Measurements from ENCODE around the gene RAD51B. TPM values are rescaled to one million over a fixed set of nuclear protein-coding genes. Genes with fewer than 3 reads are reported as not detected.

RAD51B gene
- total RNA-seq, 1 experiment from 2014 or later, result 8.5 TPM

DNA sequence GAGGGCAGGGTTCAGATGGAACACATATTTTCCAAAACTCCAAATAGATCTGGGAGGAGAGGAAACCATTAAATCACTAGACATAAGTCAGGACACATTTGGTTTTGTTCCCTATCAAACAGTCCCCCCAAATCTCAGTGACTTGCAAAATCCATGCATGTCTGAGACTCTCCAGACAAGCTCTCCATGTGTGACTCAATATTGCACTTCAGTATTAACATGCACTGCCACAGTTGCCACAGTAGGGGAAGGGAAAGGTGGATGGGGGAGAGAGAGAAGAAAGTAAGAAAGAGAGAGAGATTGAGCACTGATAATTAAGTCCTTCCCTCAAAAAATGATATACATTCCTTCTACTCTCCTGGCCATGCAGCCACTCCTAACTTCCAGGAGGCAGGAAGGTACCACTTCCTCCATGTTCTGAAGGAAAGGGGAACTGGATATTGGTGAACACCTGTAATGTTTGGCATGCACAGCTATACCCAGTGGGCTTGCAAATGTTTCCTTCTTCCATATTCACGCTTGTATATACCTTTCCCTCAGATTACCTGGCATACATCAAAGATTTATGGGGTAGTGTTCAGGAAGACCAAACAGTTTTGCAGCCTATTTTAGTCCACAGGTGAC lies 663.3 kb downstream of the RAD51B start:
- in situ Hi-C loops (cut with HindIII; ENCODE audit: low pct_unique_long_range_greater_than_20kb, low sequenced_read_pairs), result no loop called here
- Histone ChIP-seq H3K4me1 (ENCODE audit: control insufficient read depth, insufficient read depth, low read length) (no peaks in the 10 kb centered on the region), H3K27ac (ENCODE audit: low read length) (no peak overlapping the region), H3K36me3 (ENCODE audit: control insufficient read depth, insufficient read depth, low read length) (no peaks in the 10 kb centered on the region), H3K9me3 (ENCODE audit: control insufficient read depth, insufficient read depth, low read depth, low read length) (no peaks in the 10 kb centered on the region), H3K4me3 (ENCODE audit: low read depth in 2 of 2, low read length in 2 of 2) (no peak overlapping the region), H3K27me3 (ENCODE audit: control insufficient read depth, insufficient read depth, low read length) (no peaks in the 10 kb centered on the region)
- ChIA-PET POLR2A (no interaction called here), CTCF (no interaction called here)
- DNase-seq (ENCODE audit: low read depth, low spot score) (no peak), ATAC-seq (no peak)
- TF ChIP-seq, protein P1, sequence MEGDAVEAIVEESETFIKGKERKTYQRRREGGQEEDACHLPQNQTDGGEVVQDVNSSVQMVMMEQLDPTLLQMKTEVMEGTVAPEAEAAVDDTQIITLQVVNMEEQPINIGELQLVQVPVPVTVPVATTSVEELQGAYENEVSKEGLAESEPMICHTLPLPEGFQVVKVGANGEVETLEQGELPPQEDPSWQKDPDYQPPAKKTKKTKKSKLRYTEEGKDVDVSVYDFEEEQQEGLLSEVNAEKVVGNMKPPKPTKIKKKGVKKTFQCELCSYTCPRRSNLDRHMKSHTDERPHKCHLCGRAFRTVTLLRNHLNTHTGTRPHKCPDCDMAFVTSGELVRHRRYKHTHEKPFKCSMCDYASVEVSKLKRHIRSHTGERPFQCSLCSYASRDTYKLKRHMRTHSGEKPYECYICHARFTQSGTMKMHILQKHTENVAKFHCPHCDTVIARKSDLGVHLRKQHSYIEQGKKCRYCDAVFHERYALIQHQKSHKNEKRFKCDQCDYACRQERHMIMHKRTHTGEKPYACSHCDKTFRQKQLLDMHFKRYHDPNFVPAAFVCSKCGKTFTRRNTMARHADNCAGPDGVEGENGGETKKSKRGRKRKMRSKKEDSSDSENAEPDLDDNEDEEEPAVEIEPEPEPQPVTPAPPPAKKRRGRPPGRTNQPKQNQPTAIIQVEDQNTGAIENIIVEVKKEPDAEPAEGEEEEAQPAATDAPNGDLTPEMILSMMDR (IDR thresholded peaks at IDR 0.05), result no peak
- TF ChIP-seq POLR2AphosphoS5 (IDR thresholded peaks at IDR 0.05; ENCODE audit: low read depth, low read length) (no peak), SIN3A (IDR thresholded peaks at IDR 0.05; ENCODE audit: borderline replicate concordance, insufficient read depth, low read depth, low read length) (no peak), TCF7L2 (IDR thresholded peaks at IDR 0.05; ENCODE audit: low read depth, low read length) (no peak)
- TF ChIP-seq, protein P2, sequence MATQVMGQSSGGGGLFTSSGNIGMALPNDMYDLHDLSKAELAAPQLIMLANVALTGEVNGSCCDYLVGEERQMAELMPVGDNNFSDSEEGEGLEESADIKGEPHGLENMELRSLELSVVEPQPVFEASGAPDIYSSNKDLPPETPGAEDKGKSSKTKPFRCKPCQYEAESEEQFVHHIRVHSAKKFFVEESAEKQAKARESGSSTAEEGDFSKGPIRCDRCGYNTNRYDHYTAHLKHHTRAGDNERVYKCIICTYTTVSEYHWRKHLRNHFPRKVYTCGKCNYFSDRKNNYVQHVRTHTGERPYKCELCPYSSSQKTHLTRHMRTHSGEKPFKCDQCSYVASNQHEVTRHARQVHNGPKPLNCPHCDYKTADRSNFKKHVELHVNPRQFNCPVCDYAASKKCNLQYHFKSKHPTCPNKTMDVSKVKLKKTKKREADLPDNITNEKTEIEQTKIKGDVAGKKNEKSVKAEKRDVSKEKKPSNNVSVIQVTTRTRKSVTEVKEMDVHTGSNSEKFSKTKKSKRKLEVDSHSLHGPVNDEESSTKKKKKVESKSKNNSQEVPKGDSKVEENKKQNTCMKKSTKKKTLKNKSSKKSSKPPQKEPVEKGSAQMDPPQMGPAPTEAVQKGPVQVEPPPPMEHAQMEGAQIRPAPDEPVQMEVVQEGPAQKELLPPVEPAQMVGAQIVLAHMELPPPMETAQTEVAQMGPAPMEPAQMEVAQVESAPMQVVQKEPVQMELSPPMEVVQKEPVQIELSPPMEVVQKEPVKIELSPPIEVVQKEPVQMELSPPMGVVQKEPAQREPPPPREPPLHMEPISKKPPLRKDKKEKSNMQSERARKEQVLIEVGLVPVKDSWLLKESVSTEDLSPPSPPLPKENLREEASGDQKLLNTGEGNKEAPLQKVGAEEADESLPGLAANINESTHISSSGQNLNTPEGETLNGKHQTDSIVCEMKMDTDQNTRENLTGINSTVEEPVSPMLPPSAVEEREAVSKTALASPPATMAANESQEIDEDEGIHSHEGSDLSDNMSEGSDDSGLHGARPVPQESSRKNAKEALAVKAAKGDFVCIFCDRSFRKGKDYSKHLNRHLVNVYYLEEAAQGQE (IDR thresholded peaks at IDR 0.05; ENCODE audit: insufficient read depth in 1 of 2, low read depth in 2 of 2, low read length in 1 of 2), result no peak
- intact Hi-C loops (cut with micrococcal nuclease; ENCODE audit: unreplicated experiment), result no loop called here
- no TSS peak for BruUV-seq (replicated peaks)

DNA sequence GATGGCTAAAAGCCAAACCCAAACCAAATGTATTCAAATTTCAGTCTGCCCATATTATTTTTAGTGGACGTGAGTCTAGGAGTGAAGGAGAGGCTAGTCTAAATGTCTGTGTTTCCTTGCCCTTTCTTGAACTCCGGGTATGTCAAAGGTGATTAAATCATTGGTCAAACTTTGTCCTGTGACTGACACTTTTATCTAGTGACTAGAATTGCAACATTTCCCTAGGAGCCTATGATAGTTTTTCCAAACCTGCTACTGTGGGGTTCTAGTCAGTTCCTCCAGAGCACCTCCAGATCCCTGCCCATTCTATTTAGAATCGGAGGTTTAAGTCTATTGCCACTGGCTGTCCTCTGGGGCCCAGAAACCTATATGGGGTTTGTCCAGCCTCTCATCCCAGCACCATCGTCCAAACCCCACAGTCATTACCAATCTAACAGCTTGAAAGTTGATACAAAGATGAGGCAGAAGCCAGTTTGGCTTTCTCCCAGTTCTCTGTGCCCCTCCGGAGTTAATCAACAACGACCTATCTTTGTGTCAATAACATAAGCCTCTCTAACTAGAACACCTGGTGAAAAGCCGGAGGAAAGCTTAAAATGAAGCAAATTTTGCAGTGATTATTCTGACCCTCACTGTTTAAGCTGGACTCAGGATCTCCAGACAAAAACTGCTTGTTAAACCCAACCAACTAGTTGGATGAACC lies 666.6 kb downstream of the RAD51B start:
- Histone ChIP-seq H3K36me3 (ENCODE audit: control insufficient read depth, insufficient read depth, low read length) (no peaks in the 10 kb centered on the region), H3K9me3 (ENCODE audit: control insufficient read depth, insufficient read depth, low read depth, low read length) (no peaks in the 10 kb centered on the region), H3K4me3 (ENCODE audit: low read depth in 2 of 2, low read length in 2 of 2) (no peak overlapping the region), H3K27ac (ENCODE audit: low read length) (no peak overlapping the region), H3K27me3 (ENCODE audit: control insufficient read depth, insufficient read depth, low read length) (no peaks in the 10 kb centered on the region), H3K4me1 (ENCODE audit: control insufficient read depth, insufficient read depth, low read length) (no peaks in the 10 kb centered on the region)
- POLR2A ChIA-PET, result no interaction called here
- CTCF ChIA-PET, result no interaction called here
- no TSS peak for BruUV-seq (replicated peaks)
- intact Hi-C loops (cut with micrococcal nuclease; ENCODE audit: unreplicated experiment) (no loop called here), in situ Hi-C loops (cut with HindIII; ENCODE audit: low pct_unique_long_range_greater_than_20kb, low sequenced_read_pairs) (no loop called here)
- no peak for DNase-seq (ENCODE audit: low read depth, low spot score)
- no peak for ATAC-seq
- no peak for TF ChIP-seq TCF7L2 (IDR thresholded peaks at IDR 0.05; ENCODE audit: low read depth, low read length)
- TF ChIP-seq, protein P1 (IDR thresholded peaks at IDR 0.05), result no peak
- TF ChIP-seq, protein P2 (IDR thresholded peaks at IDR 0.05; ENCODE audit: insufficient read depth in 1 of 2, low read depth in 2 of 2, low read length in 1 of 2), result no peak
- TF ChIP-seq SIN3A (IDR thresholded peaks at IDR 0.05; ENCODE audit: borderline replicate concordance, insufficient read depth, low read depth, low read length), result no peak
- no peak for TF ChIP-seq POLR2AphosphoS5 (IDR thresholded peaks at IDR 0.05; ENCODE audit: low read depth, low read length)
